Stimulated activated CD8-positive, alpha-beta memory T cell treated with anti-CD3 and anti-CD28 coated beads, Interleukin-7, amount 100 ng/mL, for 48 hours (primary cell): ENCODE measurements around the gene ACTL7B.
"Not testable (repeated sequence)": the region's sequence is repeated elsewhere in the genome, so short reads cannot be mapped to it uniquely, and the experiment has no call there.

Experiments
- DNase-seq, 2 donors: peaks; one replicate each; pipeline ENCODE4 v3.0.0-alpha.2; 2020; ENCODE audit warnings: low read depth in 1 of 2; ENCODE audit errors: extremely low read depth in 1 of 2

ACTL7B gene

GRCh38 chr9:108869092-108869725 lies 13.4 kb upstream of the ACTL7B start:
- DNase-seq: no peak

GRCh38 chr9:108867829-108868228 lies 12.0 kb upstream of the ACTL7B start:
- DNase-seq: no peak

- no peak for DNase-seq
These were observed 11.3 kb upstream of the ACTL7B start for GRCh38 chr9:108867116-108867515.

GRCh38 chr9:108866001-108866420 lies 10.2 kb upstream of the ACTL7B start:
- DNase-seq: no peak

- DNase-seq: no peak
These were observed 9.3 kb upstream of the ACTL7B start for GRCh38 chr9:108865037-108865436.

GRCh38 chr9:108864446-108864845 lies 8.7 kb upstream of the ACTL7B start:
- DNase-seq: no peak

GRCh38 chr9:108863891-108864290 lies 8.1 kb upstream of the ACTL7B start:
- DNase-seq: no peak

- no peak for DNase-seq
These were observed 6.2 kb upstream of the ACTL7B start, which contains the start of gene ACTL7A for GRCh38 chr9:108861997-108862396. Gene ACTL7A (plus strand): TSS chr9:108862266. CDS start chr9:108862323, 57 bp downstream.

- DNase-seq: no peak
These were observed 5.7 kb upstream of the ACTL7B start for GRCh38 chr9:108861464-108861863.

- DNase-seq: no peak
These were observed 5.0 kb upstream of the ACTL7B start for GRCh38 chr9:108860764-108861163.

- DNase-seq: no peak
These were observed 4.6 kb upstream of the ACTL7B start for GRCh38 chr9:108860354-108860753.

GRCh38 chr9:108859459-108860114 lies 3.8 kb upstream of the ACTL7B start:
- no peak for DNase-seq

GRCh38 chr9:108857572-108857971 lies 1.8 kb upstream of the ACTL7B start:
- no peak for DNase-seq

- no peak for DNase-seq
These were observed 278 bp downstream of the ACTL7B start for GRCh38 chr9:108855529-108855886.

GRCh38 chr9:108854641-108855528 lies 901 bp downstream of the ACTL7B start:
- DNase-seq: no peak

GRCh38 chr9:108854094-108854493 lies 1.7 kb downstream of the ACTL7B start:
- no peak for DNase-seq

- no peak for DNase-seq
These were observed 3.7 kb downstream of the ACTL7B start for GRCh38 chr9:108852079-108852478.

GRCh38 chr9:108851138-108851537 lies 4.6 kb downstream of the ACTL7B start:
- no peak for DNase-seq

GRCh38 chr9:108850293-108850897 lies 5.4 kb downstream of the ACTL7B start:
- no peak for DNase-seq

GRCh38 chr9:108848296-108848695 lies 7.5 kb downstream of the ACTL7B start:
- DNase-seq: not testable (repeated sequence)

GRCh38 chr9:108845947-108846346 lies 9.8 kb downstream of the ACTL7B start:
- no peak for DNase-seq
